Measurements from ENCODE around the gene SRD5A2.

- TF ChIP-seq CTCF (IDR thresholded peaks at IDR 0.05) = no peak
- no peak for TF ChIP-seq POLR2A (IDR thresholded peaks at IDR 0.05)
Measured at GRCh38 chr2:31533036-31533435, 47.7 kb downstream of the SRD5A2 start.

Data from adrenal gland (tissue), 5 donors.